ENCODE results near the gene EXOC4.

Gene EXOC4

DNA sequence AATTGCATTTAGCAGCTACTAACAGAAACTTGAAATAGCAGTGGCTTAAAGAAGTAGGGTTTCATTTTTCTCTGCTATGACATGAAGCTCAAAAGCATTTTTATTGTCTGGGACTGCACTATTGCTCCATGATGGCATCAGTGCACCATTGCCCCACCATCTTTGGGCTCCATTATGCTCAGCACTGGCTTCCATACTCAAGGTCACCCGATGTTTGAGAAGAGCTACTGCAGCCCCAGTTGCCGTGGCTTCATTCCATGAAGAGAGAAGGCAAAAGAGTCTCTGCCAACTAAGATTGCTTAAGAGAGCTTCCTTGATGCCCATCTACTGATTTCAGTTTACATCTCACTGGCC, 682.1 kb downstream of the EXOC4 start:
- H3K4me3 ChIP-seq (ENCODE audit: low read depth, low read length): no peak overlapping the region
- TF ChIP-seq, protein P1, sequence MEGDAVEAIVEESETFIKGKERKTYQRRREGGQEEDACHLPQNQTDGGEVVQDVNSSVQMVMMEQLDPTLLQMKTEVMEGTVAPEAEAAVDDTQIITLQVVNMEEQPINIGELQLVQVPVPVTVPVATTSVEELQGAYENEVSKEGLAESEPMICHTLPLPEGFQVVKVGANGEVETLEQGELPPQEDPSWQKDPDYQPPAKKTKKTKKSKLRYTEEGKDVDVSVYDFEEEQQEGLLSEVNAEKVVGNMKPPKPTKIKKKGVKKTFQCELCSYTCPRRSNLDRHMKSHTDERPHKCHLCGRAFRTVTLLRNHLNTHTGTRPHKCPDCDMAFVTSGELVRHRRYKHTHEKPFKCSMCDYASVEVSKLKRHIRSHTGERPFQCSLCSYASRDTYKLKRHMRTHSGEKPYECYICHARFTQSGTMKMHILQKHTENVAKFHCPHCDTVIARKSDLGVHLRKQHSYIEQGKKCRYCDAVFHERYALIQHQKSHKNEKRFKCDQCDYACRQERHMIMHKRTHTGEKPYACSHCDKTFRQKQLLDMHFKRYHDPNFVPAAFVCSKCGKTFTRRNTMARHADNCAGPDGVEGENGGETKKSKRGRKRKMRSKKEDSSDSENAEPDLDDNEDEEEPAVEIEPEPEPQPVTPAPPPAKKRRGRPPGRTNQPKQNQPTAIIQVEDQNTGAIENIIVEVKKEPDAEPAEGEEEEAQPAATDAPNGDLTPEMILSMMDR (IDR thresholded peaks at IDR 0.05; ENCODE audit: low read depth, low read length, missing control alignments): no peak
- no peak for DNase-seq (ENCODE audit: low read depth)
- in situ Hi-C loops (cut with HindIII; ENCODE audit: low sequenced_read_pairs): no loop called here

DNA sequence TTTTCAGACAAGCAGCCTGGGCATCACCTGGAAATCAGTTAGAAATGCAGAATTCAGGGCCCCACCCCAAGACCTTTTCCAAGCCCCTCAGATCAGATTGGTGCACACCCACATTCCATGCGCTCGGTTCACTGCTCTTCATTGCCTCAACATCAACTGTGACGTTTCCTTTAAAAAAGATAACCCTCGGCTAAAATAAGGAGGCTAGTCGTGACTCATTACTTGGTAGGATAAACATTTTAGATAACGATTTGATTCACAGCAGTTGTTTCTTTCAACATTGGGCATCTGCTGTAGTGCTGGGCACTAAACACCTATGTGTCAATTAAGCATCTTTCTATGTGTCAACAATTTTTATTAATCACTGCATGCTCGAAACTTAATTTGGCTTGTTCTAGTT, 683.2 kb downstream of the EXOC4 start:
- DNase-seq (ENCODE audit: low read depth): no peak
- no peak overlapping the region for H3K4me3 ChIP-seq (ENCODE audit: low read depth, low read length)
- TF ChIP-seq, protein P1 (IDR thresholded peaks at IDR 0.05; ENCODE audit: low read depth, low read length, missing control alignments): no peak
- in situ Hi-C loops (cut with HindIII; ENCODE audit: low sequenced_read_pairs): no loop called here

DNA sequence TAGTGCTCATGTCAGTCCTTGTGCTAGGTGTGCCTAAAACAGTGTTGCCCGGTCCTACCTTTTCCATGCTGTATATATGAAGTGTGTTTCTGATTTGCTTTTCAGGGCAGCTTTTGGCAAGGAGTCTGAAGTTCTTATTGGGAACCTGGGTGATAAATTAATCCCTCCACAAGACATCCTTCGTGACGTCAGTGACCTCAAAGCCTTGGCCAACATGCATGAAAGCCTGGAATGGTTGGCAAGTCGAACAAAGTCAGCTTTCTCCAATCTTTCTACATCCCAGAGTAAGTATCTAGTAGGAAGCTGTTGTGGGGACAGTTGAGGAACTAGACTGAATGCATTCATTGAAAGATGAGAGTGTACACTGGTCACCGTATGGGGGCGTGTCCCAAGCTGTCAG, 684.9 kb downstream of the EXOC4 start:
- DNase-seq (ENCODE audit: low read depth): peak; percentile 13
- in situ Hi-C loops (cut with HindIII; ENCODE audit: low sequenced_read_pairs): no loop called here
- no peak overlapping the region for H3K4me3 ChIP-seq (ENCODE audit: low read depth, low read length)
- TF ChIP-seq, protein P1 (IDR thresholded peaks at IDR 0.05; ENCODE audit: low read depth, low read length, missing control alignments): no peak

DNA sequence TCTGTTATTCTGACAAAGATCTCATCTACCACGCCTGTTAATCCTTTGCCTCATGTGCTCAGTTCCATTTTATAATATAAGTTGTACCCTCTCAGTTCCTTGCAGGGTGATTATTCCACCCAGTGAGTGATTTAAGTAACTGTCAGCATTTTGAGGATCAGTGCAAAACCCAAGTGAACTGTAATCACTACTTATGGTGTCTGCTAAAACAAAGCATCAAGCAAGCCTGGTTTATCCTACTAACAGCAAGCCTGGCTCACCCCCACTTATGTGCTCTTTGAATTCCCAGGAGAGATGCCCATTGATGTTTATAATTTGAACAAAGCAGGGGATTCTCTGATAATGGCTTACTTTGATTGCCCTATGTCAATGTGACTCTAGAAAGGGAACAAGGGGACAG, 687.5 kb downstream of the EXOC4 start:
- TF ChIP-seq, protein P1 (IDR thresholded peaks at IDR 0.05; ENCODE audit: low read depth, low read length, missing control alignments): no peak
- in situ Hi-C loops (cut with HindIII; ENCODE audit: low sequenced_read_pairs): no loop called here
- DNase-seq (ENCODE audit: low read depth): no peak
- H3K4me3 ChIP-seq (ENCODE audit: low read depth, low read length): no peak overlapping the region

DNA sequence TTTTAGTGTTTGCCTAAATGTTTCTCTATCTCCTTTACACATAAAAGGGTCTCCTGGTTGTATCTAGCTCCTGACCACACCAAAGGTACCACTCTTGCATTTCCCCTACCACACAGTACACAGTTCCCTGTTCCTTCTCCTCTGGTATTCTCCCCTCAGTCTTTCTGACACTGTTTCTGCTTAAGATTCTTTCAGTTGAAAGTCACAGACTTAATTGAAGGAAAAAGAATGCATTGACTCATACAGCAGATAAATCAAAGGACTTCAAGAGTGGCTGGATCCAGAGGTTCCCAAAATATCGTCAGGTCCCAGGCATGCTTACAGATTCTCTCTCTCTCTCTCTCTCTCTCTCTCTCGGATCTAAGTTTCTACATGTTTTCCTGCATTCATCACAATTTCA, 688.6 kb downstream of the EXOC4 start:
- in situ Hi-C loops (cut with HindIII; ENCODE audit: low sequenced_read_pairs): no loop called here
- H3K4me3 ChIP-seq (ENCODE audit: low read depth, low read length): no peak overlapping the region
- no peak for DNase-seq (ENCODE audit: low read depth)
- TF ChIP-seq, protein P1 (IDR thresholded peaks at IDR 0.05; ENCODE audit: low read depth, low read length, missing control alignments): no peak

DNA sequence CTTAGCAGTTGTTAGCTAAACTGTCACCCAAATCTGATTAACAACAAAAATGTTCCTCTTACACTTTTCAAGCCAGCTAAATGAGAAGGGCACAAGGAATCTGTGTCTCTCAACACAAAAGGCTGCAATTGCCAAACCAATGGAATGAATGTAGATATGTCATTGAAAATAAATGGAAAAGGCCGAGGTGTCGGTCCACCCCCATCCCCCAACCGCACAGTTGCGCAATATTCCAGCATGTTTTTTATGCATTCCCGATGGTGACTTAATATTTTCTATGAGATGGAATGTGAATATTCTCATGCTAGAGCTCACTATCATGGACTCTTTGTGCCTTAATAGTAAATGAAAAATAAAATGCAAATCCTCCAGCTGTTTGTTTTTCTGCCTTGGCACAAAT, 692.6 kb downstream of the EXOC4 start:
- no peak for DNase-seq (ENCODE audit: low read depth)
- in situ Hi-C loops (cut with HindIII; ENCODE audit: low sequenced_read_pairs): no loop called here
- no peak overlapping the region for H3K4me3 ChIP-seq (ENCODE audit: low read depth, low read length)
- TF ChIP-seq, protein P1 (IDR thresholded peaks at IDR 0.05; ENCODE audit: low read depth, low read length, missing control alignments): no peak

All from astrocyte of the cerebellum (primary cell).